Endothelial cell of umbilical vein (primary cell): Measurements from ENCODE around the gene TCF7.

Experiments
- CTCF ChIP-seq, 2 donors: IDR thresholded peaks; 1 replicate in 1 of 2; 2 replicates in 1 of 2; pipeline ENCODE4 v1.5.1; 2011; ENCODE audit warnings: low read length in 2 of 2, mild to moderate bottlenecking in 2 of 2, moderate library complexity in 2 of 2, control low read depth in 1 of 2, inconsistent platforms in 1 of 2, low read depth in 1 of 2; ENCODE audit not compliant: insufficient read depth in 1 of 2; ENCODE audit errors: extremely low read depth in 1 of 2
- EZH2 ChIP-seq: IDR thresholded peaks from 2 replicates; pipeline ENCODE4 v1.6.1; 2012; ENCODE audit warnings: borderline replicate concordance, low read depth, mild to moderate bottlenecking, moderate library complexity, low read length, inconsistent platforms; ENCODE audit not compliant: severe bottlenecking
- GATA2 ChIP-seq: IDR thresholded peaks from 2 replicates; pipeline ENCODE4 v1.7.0; 2011; ENCODE audit warnings: low read depth, mild to moderate bottlenecking, moderate library complexity, mixed read lengths, low read length; ENCODE audit not compliant: insufficient read length, insufficient read depth
- MAX ChIP-seq: IDR thresholded peaks from 2 replicates; pipeline ENCODE4 v1.6.1; 2011; ENCODE audit not compliant: insufficient read depth, insufficient read length
- POLR2A ChIP-seq: IDR thresholded peaks from 2 replicates; pipeline ENCODE4 v1.6.1; 2012; ENCODE audit warnings: low read depth, mild to moderate bottlenecking, control low read depth, low read length
- POLR2AphosphoS5 ChIP-seq: IDR thresholded peaks from 2 replicates; pipeline ENCODE4 v1.6.1; 2012; ENCODE audit warnings: low read depth, mild to moderate bottlenecking, control low read depth, low read length, moderate library complexity; ENCODE audit not compliant: insufficient read depth

GRCh38 chr5:134174841-134175839 lies 60.7 kb downstream of the TCF7 start:
- TF ChIP-seq POLR2AphosphoS5 = no peak
- no peak for TF ChIP-seq CTCF (IDR thresholded peaks at IDR 0.05; ENCODE audit: extremely low read depth in 1 of 2, insufficient read depth in 1 of 2, low read depth in 1 of 2, low read length in 2 of 2)
- TF ChIP-seq EZH2 = no peak
- no peak for TF ChIP-seq POLR2A
- no peak for TF ChIP-seq MAX
- TF ChIP-seq GATA2 = no peak
